H1 (cell line): Measurements from ENCODE around the gene RAB41. TPM values are rescaled to one million over a fixed set of nuclear protein-coding genes. Genes with fewer than 3 reads are reported as not detected.

Source experiments
- CTCF ChIA-PET: fragments of 300-600 bp; sonication (Branson Sonifier 250); formaldehyde crosslinking; loops from one replicate; lab custom pipeline; 2021; ENCODE audit not compliant: partially characterized antibody; lab: Charles Lee
- POLR2A ChIA-PET: fragments of 300-600 bp; sonication (Branson Sonifier 250); formaldehyde crosslinking; loops from one replicate; lab custom pipeline; 2021; ENCODE audit warnings: inconsistent platforms; ENCODE audit not compliant: partially characterized antibody; lab: Charles Lee
- DNase-seq, 2 experiments: peaks; one replicate each; pipeline versions ENCODE4 v3.0.0 to v3.0.0-alpha.2; 2010 to 2022; ENCODE audit warnings: low spot score in 2 of 2, low read depth in 1 of 2, mixed read lengths in 1 of 2
- FAIRE-seq: peaks from 2 replicates; lab custom pipeline; 2011; peaks lifted over from hg19 to GRCh38; lab: Jason Lieb, UNC
- H2AFZ ChIP-seq: 2 replicates; pipeline ENCODE4 v1.8.1; 2012; ENCODE audit warnings: low read length, inconsistent platforms
- H2AK5ac ChIP-seq: 2 replicates; pipeline ENCODE4 v1.6.1; 2013; ENCODE audit warnings: low read depth, low read length
- H2BK120ac ChIP-seq: replicated peaks from 2 replicates; pipeline ENCODE3; 2013; ENCODE audit warnings: low read depth, low read length, inconsistent platforms
- H2BK12ac ChIP-seq: 2 replicates; pipeline ENCODE4 v1.6.1; 2013; ENCODE audit warnings: low read depth, low read length
- H2BK15ac ChIP-seq: 2 replicates; pipeline ENCODE4 v1.6.1; 2013; ENCODE audit warnings: low read length
- H2BK20ac ChIP-seq: 2 replicates; pipeline ENCODE4 v1.6.1; 2013; ENCODE audit warnings: low read length
- H2BK5ac ChIP-seq: 2 replicates; pipeline ENCODE4 v1.6.1; 2013; ENCODE audit warnings: low read depth, low read length
- H3K14ac ChIP-seq: 2 replicates; pipeline ENCODE4 v1.6.1; 2013; ENCODE audit warnings: inconsistent platforms; ENCODE audit not compliant: insufficient read length
- H3K18ac ChIP-seq: 2 replicates; pipeline ENCODE4 v1.6.1; 2013; ENCODE audit warnings: low read length; ENCODE audit errors: extremely low read depth
- H3K23ac ChIP-seq: 2 replicates; pipeline ENCODE4 v1.6.1; 2013; ENCODE audit warnings: inconsistent platforms; ENCODE audit not compliant: insufficient read length
- H3K23me2 ChIP-seq: 2 replicates; pipeline ENCODE4 v1.6.1; 2013; ENCODE audit warnings: low read depth, low read length
- H3K27ac ChIP-seq: 2 replicates; pipeline ENCODE4 v1.6.1; 2011; ENCODE audit warnings: low read depth, low read length, inconsistent platforms
- H3K27me3 ChIP-seq, 4 experiments: replicated peaks in 1 of 4; 1 replicate in 1 of 4; 2 replicates in 3 of 4; pipeline versions ENCODE4 v1.6.1 to v1.8.1; 2011 to 2013; ENCODE audit warnings: low read length in 3 of 4, mild to moderate bottlenecking in 3 of 4, inconsistent platforms in 2 of 4, mixed read lengths in 2 of 4, moderate library complexity in 1 of 4; ENCODE audit not compliant: control insufficient read depth in 3 of 4, insufficient read depth in 3 of 4; ENCODE audit errors: extremely low read depth in 1 of 4
- H3K36me3 ChIP-seq, 4 experiments: 2 replicates each; pipeline versions ENCODE4 v1.6.1 to v1.8.1; 2011 to 2013; ENCODE audit warnings: mild to moderate bottlenecking in 4 of 4, low read length in 3 of 4, moderate library complexity in 2 of 4, control low read depth in 1 of 4, inconsistent platforms in 1 of 4; ENCODE audit not compliant: insufficient read depth in 4 of 4, control insufficient read depth in 2 of 4
- H3K4ac ChIP-seq: replicated peaks from 2 replicates; pipeline ENCODE3; 2013; ENCODE audit warnings: low read length, low read depth, mixed read lengths, inconsistent platforms; ENCODE audit not compliant: insufficient read length
- H3K4me1 ChIP-seq, 4 experiments: replicated peaks in 1 of 4; 1 replicate in 1 of 4; 2 replicates in 3 of 4; pipeline versions ENCODE4 v1.6.1 to v1.8.1; 2011 to 2013; ENCODE audit warnings: low read length in 3 of 4, inconsistent platforms in 2 of 4, mixed read lengths in 1 of 4; ENCODE audit not compliant: insufficient read depth in 4 of 4, control insufficient read depth in 3 of 4
- H3K4me2 ChIP-seq, 2 experiments: 2 replicates each; pipeline versions ENCODE4 v1.6.1 to v1.8.1; 2011 to 2013; ENCODE audit warnings: low read depth in 2 of 2, low read length in 2 of 2, control low read depth in 1 of 2, inconsistent platforms in 1 of 2, mild to moderate bottlenecking in 1 of 2; ENCODE audit not compliant: insufficient read depth in 1 of 2
- H3K4me3 ChIP-seq, 4 experiments: fragments of 200-600, 300-600 bp in 1 of 4; sonication (generic), shearing (Covaris generic), sonication (Bioruptor Twin) in 1 of 4; 2 replicates each; pipeline versions ENCODE4 v1.5.1 to v1.8.1; 2011 to 2016; ENCODE audit warnings: low read length in 4 of 4, low read depth in 3 of 4, control low read depth in 2 of 4, inconsistent platforms in 2 of 4, mild to moderate bottlenecking in 2 of 4, mixed read lengths in 1 of 4, moderate library complexity in 1 of 4; ENCODE audit not compliant: insufficient read depth in 2 of 4; ENCODE audit errors: extremely low read depth in 1 of 4
- H3K56ac ChIP-seq: replicated peaks from 2 replicates; pipeline ENCODE3; 2013; ENCODE audit warnings: low read depth, mild to moderate bottlenecking, mixed read lengths, low read length, inconsistent platforms; ENCODE audit not compliant: insufficient read length
- H3K79me1 ChIP-seq: 2 replicates; pipeline ENCODE4 v1.6.1; 2013; ENCODE audit warnings: low read depth, low read length, control low read depth
- H3K79me2 ChIP-seq, 2 experiments: 2 replicates each; pipeline versions ENCODE4 v1.6.1 to v1.8.1; 2012 to 2013; ENCODE audit warnings: low read length in 2 of 2, mild to moderate bottlenecking in 2 of 2, inconsistent platforms in 1 of 2; ENCODE audit not compliant: insufficient read depth in 2 of 2, control insufficient read depth in 1 of 2
- H3K9ac ChIP-seq, 4 experiments: replicated peaks in 1 of 4; 1 replicate in 1 of 4; 2 replicates in 3 of 4; pipeline versions ENCODE4 v1.6.1 to v1.8.1; 2011 to 2013; ENCODE audit warnings: low read depth in 3 of 4, low read length in 3 of 4, control low read depth in 2 of 4, mild to moderate bottlenecking in 2 of 4, moderate library complexity in 2 of 4, inconsistent platforms in 1 of 4; ENCODE audit errors: extremely low read depth in 1 of 4
- H3K9me3 ChIP-seq, 2 experiments: 2 replicates each; pipeline versions ENCODE4 v1.6.1 to v1.8.1; 2012 to 2013; ENCODE audit warnings: mild to moderate bottlenecking in 2 of 2, moderate library complexity in 2 of 2, control low read depth in 1 of 2, inconsistent platforms in 1 of 2, low read depth in 1 of 2, low read length in 1 of 2, mixed read lengths in 1 of 2; ENCODE audit not compliant: insufficient read depth in 2 of 2
- H4K20me1 ChIP-seq, 2 experiments: replicated peaks in 1 of 2; 2 replicates each; pipeline versions ENCODE3 to v1.8.1; 2011 to 2013; ENCODE audit warnings: inconsistent platforms in 2 of 2, low read length in 2 of 2, mild to moderate bottlenecking in 1 of 2; ENCODE audit not compliant: insufficient read depth in 2 of 2, control insufficient read depth in 1 of 2
- H4K5ac ChIP-seq: 2 replicates; pipeline ENCODE4 v1.6.1; 2013; ENCODE audit warnings: low read length, low read depth, mixed read lengths, inconsistent platforms; ENCODE audit not compliant: insufficient read length
- H4K8ac ChIP-seq: 2 replicates; pipeline ENCODE4 v1.8.0; 2013; ENCODE audit warnings: mild to moderate bottlenecking, moderate library complexity, low read length, inconsistent platforms; ENCODE audit not compliant: insufficient read depth; ENCODE audit errors: extremely low read depth
- H4K91ac ChIP-seq: replicated peaks from 2 replicates; pipeline ENCODE3; 2013; ENCODE audit warnings: low read length, mixed read lengths, inconsistent platforms; ENCODE audit not compliant: insufficient read length
- ATF3 ChIP-seq: IDR thresholded peaks from 2 replicates; pipeline ENCODE4 v1.6.1; 2011; ENCODE audit warnings: low read depth, mild to moderate bottlenecking, low read length; ENCODE audit not compliant: insufficient read depth
- CTBP2 ChIP-seq: IDR thresholded peaks from 2 replicates; pipeline ENCODE4 v1.7.0; 2011; ENCODE audit warnings: borderline replicate concordance, mild to moderate bottlenecking, moderate library complexity, mixed read lengths, low read length; ENCODE audit not compliant: insufficient read depth, insufficient read length
- E2F6 ChIP-seq: IDR thresholded peaks from 2 replicates; pipeline ENCODE4 v1.6.1; 2012; ENCODE audit warnings: inconsistent platforms
- EZH2 ChIP-seq: fragments of 200-600 bp; sonication (generic); IDR thresholded peaks from 2 replicates; pipeline ENCODE4 v1.7.1; 2012; ENCODE audit warnings: low read depth, mild to moderate bottlenecking, moderate library complexity, low read length, inconsistent platforms; ENCODE audit not compliant: severe bottlenecking
- GTF2F1 ChIP-seq: IDR thresholded peaks from 2 replicates; pipeline ENCODE4 v1.6.1; 2012; ENCODE audit warnings: low read depth, low read length, improper control_type of control experiment, borderline replicate concordance
- PHF8 ChIP-seq: fragments of 200-600 bp; sonication (generic); conservative IDR thresholded peaks from 2 replicates; pipeline ENCODE4 v1.7.1; 2012; ENCODE audit warnings: low read depth, mild to moderate bottlenecking, inconsistent platforms, low read length, moderate library complexity
- RAD21 ChIP-seq, 2 experiments: IDR thresholded peaks in 1 of 2; conservative IDR thresholded peaks in 1 of 2; 2 replicates each; pipeline ENCODE4 v1.6.1; 2011; ENCODE audit warnings: low read depth in 2 of 2, low read length in 2 of 2, improper control_type of control experiment in 1 of 2, inconsistent platforms in 1 of 2, mild to moderate bottlenecking in 1 of 2, moderate library complexity in 1 of 2
- TAF1 ChIP-seq: IDR thresholded peaks from 2 replicates; pipeline ENCODE4 v1.6.1; 2011; ENCODE audit warnings: mild to moderate bottlenecking, low read depth, low read length
- WGBS, 2 experiments: shearing (Covaris generic) in 1 of 2; methylation state at CpG; one replicate each; pipeline versions ENCODE4 v1.1.6 to v1.1.7; 2013 to 2015; ENCODE audit warnings: low lambda C conversion rate in 2 of 2, mixed read lengths in 2 of 2, inconsistent platforms in 1 of 2, low coverage in 1 of 2, missing lambda C conversion rate in 1 of 2; ENCODE audit not compliant: insufficient replicate concordance in 2 of 2, insufficient coverage in 1 of 2, insufficient read length in 1 of 2; ENCODE audit errors: extremely low coverage in 1 of 2, missing lambda C conversion rate in 1 of 2; 5-methylcytosine and 5-hydroxymethylcytosine counted together
- polyA plus RNA-seq, 7 experiments: library from polyadenylated mRNA; depleted of rRNA in 3 of 7; stranded (reverse) in 5 of 7; unstranded in 2 of 7; fragments of >200 nt in 5 of 7; fragments of 200-250 nt in 2 of 7; gene quantifications; 1 replicate in 5 of 7; 2 replicates in 1 of 7; 4 replicates in 1 of 7; pipeline versions ENCODE4 v1.2.1 to v1.2.3, GENCODE V29; 2011 to 2013; ENCODE audit warnings: missing spikeins in 2 of 7, mixed read lengths in 2 of 7
- total RNA-seq: library from RNA; stranded (reverse); fragmentation: NEBNext Ultra II Directional; extraction: Animal tissue kit (Norgen Biotek cat#: 25700); gene quantifications from 2 replicates; pipeline ENCODE4 v1.2.1, GENCODE V29; 2021
- TF ChIP-seq, protein P1 (sequence below): IDR thresholded peaks from 2 replicates; pipeline ENCODE4 v1.6.1; 2011; ENCODE audit warnings: low read length, improper control_type of control experiment

The RAB41 gene
- total and polyA plus RNA-seq, 2 of the 8 experiments (the other 6 are each of a cell fraction or from before 2014, with no cell fraction given) = not detected

DNA sequence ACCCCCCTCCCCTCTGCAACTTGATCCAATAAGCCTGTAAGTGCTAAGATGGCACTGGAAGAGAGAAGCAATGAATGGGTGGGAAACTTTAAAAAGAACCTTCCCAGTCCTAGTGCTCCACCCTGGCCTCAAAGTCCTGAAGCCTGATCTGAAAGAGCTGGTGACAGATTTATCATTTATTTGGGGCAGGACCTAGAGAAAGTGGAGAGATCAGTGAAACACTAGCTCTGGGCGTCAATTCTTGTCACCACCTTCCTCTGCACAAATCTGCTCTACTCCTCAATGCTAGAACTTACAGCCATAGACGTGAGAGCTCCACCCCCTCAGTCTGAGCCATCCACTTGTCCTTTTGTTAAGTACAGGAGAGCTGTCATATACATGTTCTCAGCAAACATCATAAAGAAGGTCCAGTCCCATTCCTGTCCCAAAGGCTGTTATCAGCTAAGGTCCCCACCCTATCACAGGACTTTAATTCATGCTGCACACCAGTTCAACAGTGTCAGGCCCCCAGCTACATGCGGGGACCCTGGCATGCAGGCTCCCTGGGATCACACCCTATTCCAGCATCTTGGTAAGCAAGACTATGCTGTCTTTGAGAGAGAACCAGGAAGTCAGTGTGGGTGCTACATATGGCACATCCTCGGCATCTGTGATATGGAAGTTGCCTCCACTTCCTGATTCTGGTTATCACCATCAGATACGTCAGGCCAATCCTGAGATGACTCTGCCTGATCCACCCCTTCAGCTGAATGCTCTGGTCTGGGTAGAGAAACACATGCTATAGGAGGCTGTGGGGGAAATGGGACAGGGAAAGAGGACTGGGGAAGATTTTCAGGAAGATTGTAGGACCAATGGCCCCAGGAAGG, 24.3 kb upstream of the RAB41 start:
- FAIRE-seq = no peak
- Histone ChIP-seq H3K18ac (no peak overlapping the region), H2BK20ac (no peak overlapping the region), H3K79me2 (no peaks in the 10 kb centered on the region), H3K14ac (no peak overlapping the region), H3K4ac (no peak overlapping the region), H3K9ac (no peak overlapping the region), H3K79me1 (no peaks in the 10 kb centered on the region), H3K4me2 (no peak overlapping the region), H4K8ac (no peak overlapping the region), H2BK120ac (no peak overlapping the region), H3K9me3 (no peaks in the 10 kb centered on the region), H3K4me3 (no peak overlapping the region), H3K36me3 (no peaks in the 10 kb centered on the region), H3K27ac (no peak overlapping the region), H2BK15ac (no peak overlapping the region), H3K23me2 (no peaks in the 10 kb centered on the region), H4K20me1 (no peaks in the 10 kb centered on the region), H2AK5ac (no peak overlapping the region), H2AFZ (no peak overlapping the region), H4K91ac (no peak overlapping the region), H3K56ac (no peak overlapping the region), H4K5ac (no peak overlapping the region), H3K27me3 (no peaks in the 10 kb centered on the region), H3K4me1 (no peaks in the 10 kb centered on the region), H2BK5ac (no peak overlapping the region), H3K23ac (no peak overlapping the region), H2BK12ac (no peak overlapping the region)
- POLR2A ChIA-PET = no interaction called here
- DNase-seq = no peak
- CTCF ChIA-PET = no interaction called here
- WGBS, 2 experiments = 87% methylated on average over 5 of the region's 5 CpGs; no CpG with 5 or more reads in 1 of the 2 experiments
- TF ChIP-seq E2F6 = no peak
- no peak for TF ChIP-seq TAF1
- no peak for TF ChIP-seq GTF2F1
- no peak for TF ChIP-seq ATF3
- no peak for TF ChIP-seq EZH2
- TF ChIP-seq PHF8 = no peak
- no peak for TF ChIP-seq CTBP2
- TF ChIP-seq, protein P1, sequence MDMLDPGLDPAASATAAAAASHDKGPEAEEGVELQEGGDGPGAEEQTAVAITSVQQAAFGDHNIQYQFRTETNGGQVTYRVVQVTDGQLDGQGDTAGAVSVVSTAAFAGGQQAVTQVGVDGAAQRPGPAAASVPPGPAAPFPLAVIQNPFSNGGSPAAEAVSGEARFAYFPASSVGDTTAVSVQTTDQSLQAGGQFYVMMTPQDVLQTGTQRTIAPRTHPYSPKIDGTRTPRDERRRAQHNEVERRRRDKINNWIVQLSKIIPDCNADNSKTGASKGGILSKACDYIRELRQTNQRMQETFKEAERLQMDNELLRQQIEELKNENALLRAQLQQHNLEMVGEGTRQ = no peak
- TF ChIP-seq RAD21 (IDR thresholded peaks at IDR 0.05 in 1 of 2, conservative IDR thresholded peaks at IDR 0.05 in 1 of 2; ENCODE audit: low read depth in 2 of 2, low read length in 2 of 2) = no peak
